Measurements from ENCODE around the gene ADCY10.

ADCY10 gene

GRCh38 chr1:167862432-167863076 lies 51.4 kb downstream of the ADCY10 start:
- no peak for TF ChIP-seq CTCF (IDR thresholded peaks at IDR 0.05; ENCODE audit: insufficient read depth, low read depth, low read length, missing control alignments)
- DNase-seq (ENCODE audit: low read depth) = no peak
- no peak overlapping the region for H3K4me3 ChIP-seq (ENCODE audit: low read depth, low read length)

GRCh38 chr1:167861664-167862381 lies 52.1 kb downstream of the ADCY10 start:
- TF ChIP-seq CTCF (IDR thresholded peaks at IDR 0.05; ENCODE audit: insufficient read depth, low read depth, low read length, missing control alignments) = no peak
- no peak overlapping the region for H3K4me3 ChIP-seq (ENCODE audit: low read depth, low read length)
- no peak for DNase-seq (ENCODE audit: low read depth)

- DNase-seq (ENCODE audit: low read depth) = no peak
- no peak overlapping the region for H3K4me3 ChIP-seq (ENCODE audit: low read depth, low read length)
- TF ChIP-seq CTCF (IDR thresholded peaks at IDR 0.05; ENCODE audit: insufficient read depth, low read depth, low read length, missing control alignments) = no peak
These were observed 53.6 kb downstream of the ADCY10 start for GRCh38 chr1:167860231-167860923.

- DNase-seq (ENCODE audit: low read depth) = no peak
- TF ChIP-seq CTCF (IDR thresholded peaks at IDR 0.05; ENCODE audit: insufficient read depth, low read depth, low read length, missing control alignments) = no peak
- no peak overlapping the region for H3K4me3 ChIP-seq (ENCODE audit: low read depth, low read length)
These were observed 57.1 kb downstream of the ADCY10 start for GRCh38 chr1:167856711-167857418.

GRCh38 chr1:167854184-167854583 lies 59.8 kb downstream of the ADCY10 start:
- no peak overlapping the region for H3K4me3 ChIP-seq (ENCODE audit: low read depth, low read length)
- TF ChIP-seq CTCF (IDR thresholded peaks at IDR 0.05; ENCODE audit: insufficient read depth, low read depth, low read length, missing control alignments) = no peak
- no peak for DNase-seq (ENCODE audit: low read depth)

- TF ChIP-seq CTCF (IDR thresholded peaks at IDR 0.05; ENCODE audit: insufficient read depth, low read depth, low read length, missing control alignments) = no peak
- DNase-seq (ENCODE audit: low read depth) = no peak
- H3K4me3 ChIP-seq (ENCODE audit: low read depth, low read length) = no peak overlapping the region
These were observed 64.3 kb downstream of the ADCY10 start for GRCh38 chr1:167849666-167850065.

Measured in GM12865 (cell line).